GM12892 (cell line): ENCODE results near the gene GLRX.

ENCODE experiments used
- DNase-seq: peaks from one replicate; pipeline ENCODE4 v3.0.0; 2011; ENCODE audit not compliant: insufficient read length
- FAIRE-seq: peaks from 2 replicates; lab custom pipeline; 2011; peaks lifted over from hg19 to GRCh38; lab: Jason Lieb, UNC
- POLR2A ChIP-seq: IDR thresholded peaks from 2 replicates; pipeline ENCODE4 v1.6.1; 2011; ENCODE audit warnings: low read depth, low read length, control low read depth
- POLR2AphosphoS5 ChIP-seq: IDR thresholded peaks from 2 replicates; pipeline ENCODE4 v1.6.1; 2011; ENCODE audit warnings: low read depth, low read length, control low read depth
- TAF1 ChIP-seq: IDR thresholded peaks from 2 replicates; pipeline ENCODE4 v1.6.1; 2011; ENCODE audit warnings: low read depth, mild to moderate bottlenecking, control low read depth, low read length, borderline replicate concordance

GLRX gene

DNA sequence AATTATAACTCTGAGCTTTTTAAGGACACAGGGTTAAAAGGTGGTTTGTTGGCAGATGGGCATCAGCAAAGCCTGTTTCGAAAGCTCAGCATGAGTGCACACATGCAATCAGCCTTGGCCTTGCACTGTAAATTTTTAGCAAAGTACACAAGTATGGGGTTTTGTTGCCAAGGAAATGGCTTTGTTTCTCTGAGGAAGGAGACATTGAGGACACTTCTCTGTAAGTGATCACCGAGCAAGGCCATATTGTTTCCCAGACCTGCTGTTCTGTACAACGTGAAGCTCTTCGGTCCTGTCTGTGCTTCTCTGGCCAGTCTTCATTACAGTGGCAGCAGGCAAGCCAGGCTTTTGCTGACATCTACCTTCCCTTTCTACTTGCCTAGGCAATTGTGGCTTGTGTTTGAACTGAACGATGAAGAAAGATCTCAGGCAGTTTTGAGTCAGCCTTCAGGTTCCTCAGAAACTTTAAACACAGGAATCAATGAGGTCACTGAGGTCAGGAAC lies 27.9 kb upstream of the GLRX start:
- TF ChIP-seq POLR2AphosphoS5 (no peak), TAF1 (no peak), POLR2A (no peak)
- DNase-seq (no peak), FAIRE-seq (no peak)

DNA sequence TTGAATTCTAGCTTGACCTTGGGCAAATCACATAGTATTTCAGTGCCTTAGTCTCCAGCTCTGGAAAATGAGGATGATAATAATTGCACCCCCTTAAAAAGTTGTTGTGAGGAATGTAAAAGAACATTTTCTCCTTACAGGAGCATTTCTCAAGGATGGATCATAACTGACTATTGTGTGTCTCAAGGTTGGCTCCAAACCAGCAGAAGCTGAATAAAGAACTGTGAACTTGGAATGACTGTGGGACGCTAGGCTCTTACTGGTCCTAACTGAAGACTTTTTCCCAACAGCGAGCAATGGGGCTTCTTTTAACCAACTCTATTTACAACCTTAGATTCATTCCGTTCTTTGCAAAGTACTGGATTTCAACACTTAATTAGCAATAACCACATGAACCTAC lies 26.2 kb upstream of the GLRX start:
- FAIRE-seq (no peak), DNase-seq (no peak)
- TF ChIP-seq POLR2A: no peak
- TF ChIP-seq TAF1: no peak
- TF ChIP-seq POLR2AphosphoS5: no peak

DNA sequence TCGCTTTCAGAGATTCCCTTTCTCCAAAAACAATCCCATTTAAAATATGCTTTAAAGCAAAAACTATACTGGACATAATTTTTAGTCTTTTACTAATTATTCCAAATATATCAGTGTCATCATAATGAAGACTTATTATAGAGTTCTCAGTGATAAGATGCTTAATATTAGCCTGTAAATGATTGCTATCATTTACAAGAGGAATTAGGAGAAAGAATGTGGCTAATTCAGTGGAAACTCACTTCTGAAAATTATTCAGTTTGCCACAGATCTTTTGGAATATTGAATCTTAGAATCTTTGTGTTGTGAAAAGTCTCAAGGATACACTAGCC lies 24.7 kb upstream of the GLRX start:
- DNase-seq (no peak), FAIRE-seq (no peak)
- TF ChIP-seq POLR2A (no peak), POLR2AphosphoS5 (no peak), TAF1 (no peak)

- FAIRE-seq: peak; percentile 83
- DNase-seq: no peak
- no peak for TF ChIP-seq POLR2A
- TF ChIP-seq POLR2AphosphoS5: no peak
- TF ChIP-seq TAF1: no peak
Observed at GRCh38 chr5:95846554-95847260, 24.2 kb upstream of the GLRX start.

DNA sequence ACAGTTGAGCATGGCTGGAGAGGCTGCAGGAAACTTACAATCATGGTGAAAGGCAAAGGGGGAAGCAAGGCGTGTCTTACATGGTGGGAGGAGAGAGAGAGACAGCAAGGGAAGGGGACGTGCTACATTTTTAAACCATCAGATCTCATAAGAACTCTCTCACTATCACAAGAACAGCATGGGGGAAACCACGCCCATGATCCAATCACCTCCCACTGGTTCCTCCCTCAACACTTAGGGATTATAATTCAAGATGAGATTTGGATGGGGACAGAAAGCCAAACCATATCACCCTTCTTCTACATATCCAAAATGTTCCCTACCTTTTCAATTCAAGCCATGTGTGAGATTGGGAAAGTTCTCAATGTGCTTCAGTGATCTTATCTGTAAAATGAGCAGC lies 22.9 kb upstream of the GLRX start:
- TF ChIP-seq POLR2A (no peak), POLR2AphosphoS5 (no peak)
- no peak for FAIRE-seq
- no peak for DNase-seq

DNA sequence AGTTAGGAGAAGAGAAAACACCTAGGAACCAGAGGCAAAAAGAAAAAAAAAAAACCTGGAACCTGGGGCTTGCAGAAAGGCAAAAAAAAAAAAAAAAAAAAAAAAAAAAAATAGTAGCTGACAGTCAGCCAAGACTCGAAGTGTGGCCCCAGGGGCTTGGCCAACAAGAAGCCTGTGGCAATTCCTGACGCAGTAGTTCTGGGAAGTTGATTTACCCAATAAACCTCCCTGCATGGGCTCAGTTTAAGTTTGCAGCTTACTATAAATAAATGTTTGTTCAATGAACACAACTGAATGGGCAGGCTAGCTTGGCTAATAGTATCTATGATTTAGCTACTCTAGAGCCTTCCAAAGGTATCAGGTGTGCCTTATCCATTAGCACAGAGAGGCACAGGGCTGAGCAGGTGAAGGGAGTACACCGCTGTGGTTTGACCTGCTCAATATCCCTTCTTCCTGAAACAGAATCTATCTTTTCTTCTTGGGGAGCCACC lies 21.3 kb upstream of the GLRX start:
- FAIRE-seq (no peak), DNase-seq (no peak)
- TF ChIP-seq POLR2AphosphoS5 (no peak), TAF1 (no peak), POLR2A (no peak)

GRCh38 chr5:95842854-95843544 lies 20.5 kb upstream of the GLRX start:
- TF ChIP-seq POLR2A (no peak), POLR2AphosphoS5 (no peak), TAF1 (no peak)
- DNase-seq (no peak), FAIRE-seq (peak; percentile 92)

DNA sequence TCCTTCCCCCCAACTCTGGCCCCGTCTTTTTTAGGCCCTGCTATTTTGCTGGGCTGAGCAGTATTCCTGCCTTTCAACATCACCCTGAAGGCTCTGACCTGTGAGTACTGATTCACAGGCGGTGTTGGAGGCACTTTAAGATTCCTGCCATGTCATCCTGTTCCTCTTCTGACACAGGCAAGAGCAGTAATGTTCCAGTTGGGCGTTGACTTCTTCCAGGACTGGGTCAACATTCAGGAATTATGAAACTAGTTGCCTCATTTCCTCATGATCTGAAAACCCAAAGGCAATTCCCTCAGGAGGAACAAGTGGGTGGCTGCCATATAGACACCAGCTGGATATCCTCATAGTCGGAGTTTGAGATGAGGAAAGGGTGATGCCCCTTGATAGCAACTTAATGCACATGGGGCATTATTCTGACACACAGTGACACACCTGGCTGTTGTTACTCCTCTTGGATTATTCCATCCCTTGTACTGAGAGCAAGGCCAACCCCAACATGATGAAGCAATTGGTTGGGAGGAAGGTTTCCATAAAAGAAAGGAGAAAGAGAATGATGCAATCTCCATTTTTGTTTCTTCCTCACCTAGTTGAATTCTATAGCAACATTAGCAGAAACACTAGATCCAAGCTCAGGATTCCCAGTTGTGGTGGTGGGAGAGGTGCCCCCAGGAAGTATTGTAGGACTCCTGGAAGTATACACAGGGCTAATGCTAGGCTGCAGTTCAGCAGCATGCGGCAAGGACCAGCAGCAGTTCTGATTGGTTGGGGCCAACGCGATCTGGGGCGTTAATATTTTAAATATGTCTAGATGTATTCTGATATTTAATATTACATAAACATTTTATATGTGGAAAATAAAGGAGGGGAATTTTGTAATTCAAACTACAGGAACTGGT lies 19.6 kb upstream of the GLRX start:
- TF ChIP-seq TAF1: no peak
- TF ChIP-seq POLR2AphosphoS5: no peak
- no peak for TF ChIP-seq POLR2A
- DNase-seq (no peak), FAIRE-seq (no peak)

DNA sequence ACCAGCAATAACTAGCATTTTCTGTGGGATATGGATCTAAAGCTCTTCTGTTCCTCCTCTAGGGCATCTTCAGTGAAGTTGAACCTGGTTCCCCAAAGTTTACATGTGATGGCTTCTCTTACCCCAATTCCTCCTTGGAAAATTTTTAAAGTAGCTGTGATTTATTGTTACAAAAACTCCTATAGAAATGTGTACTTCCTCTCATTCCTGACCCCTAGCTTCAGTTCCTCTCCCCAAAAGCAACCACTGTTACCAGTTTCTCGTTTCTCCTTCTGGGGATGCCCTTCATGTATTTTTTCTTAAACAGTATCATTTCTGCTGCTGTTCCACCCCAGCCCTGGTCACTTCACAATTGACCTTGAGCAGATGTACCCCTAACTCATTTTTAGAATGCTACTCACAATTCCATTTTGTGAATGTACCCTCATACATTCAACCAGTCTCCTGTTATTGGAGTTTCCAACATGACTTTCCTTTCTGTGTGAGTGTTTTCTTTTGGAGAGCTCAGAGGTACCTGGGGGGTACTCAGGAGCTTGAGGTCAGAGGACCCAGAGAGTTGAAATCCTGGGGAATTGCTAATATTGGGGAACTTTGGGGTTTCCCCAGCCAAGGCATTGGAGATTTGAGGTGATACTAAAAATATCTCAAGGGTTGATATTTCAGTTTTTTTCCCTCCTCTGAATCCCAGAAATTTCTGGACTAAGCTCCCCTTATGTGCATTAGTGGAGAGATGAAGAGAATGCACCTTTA lies 18.6 kb upstream of the GLRX start:
- FAIRE-seq: no peak
- TF ChIP-seq POLR2A: no peak
- no peak for TF ChIP-seq POLR2AphosphoS5
- TF ChIP-seq TAF1: no peak
- DNase-seq: no peak

- TF ChIP-seq TAF1: no peak
- no peak for TF ChIP-seq POLR2A
- TF ChIP-seq POLR2AphosphoS5: no peak
- FAIRE-seq (no peak), DNase-seq (no peak)
Observed at GRCh38 chr5:95839658-95840057, 17.1 kb upstream of the GLRX start.

- DNase-seq (no peak), FAIRE-seq (no peak)
- no peak for TF ChIP-seq TAF1
- no peak for TF ChIP-seq POLR2AphosphoS5
- no peak for TF ChIP-seq POLR2A
Observed at GRCh38 chr5:95838556-95838955, 16.0 kb upstream of the GLRX start.
